Measurements from ENCODE around the gene SMYD3.

SMYD3 gene

DNA sequence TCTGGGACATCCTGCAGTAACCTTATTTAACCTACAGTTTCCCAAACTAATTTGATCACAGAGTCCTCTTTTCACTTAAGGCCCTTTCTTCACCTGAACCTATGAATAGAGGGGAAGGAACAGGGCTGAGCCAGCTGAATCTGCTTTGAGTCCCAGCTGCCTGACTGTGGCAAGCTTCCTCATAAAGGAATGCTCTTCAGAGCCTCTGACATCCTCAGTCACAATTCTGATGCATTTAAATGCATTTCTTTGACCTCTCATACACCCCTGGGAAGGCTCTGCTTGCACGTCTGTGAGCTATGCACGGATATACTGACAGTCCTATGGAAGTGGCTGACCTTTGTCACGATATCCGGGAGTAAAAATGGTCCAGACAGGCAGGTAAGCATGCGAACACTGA lies 673.1 kb downstream of the SMYD3 start:
- H2AFZ ChIP-seq (ENCODE audit: low read depth, low read length) = no peak overlapping the region
- no peaks in the 10 kb centered on the region for H3K27me3 ChIP-seq (ENCODE audit: insufficient read depth, low read length, poor library complexity)
- ATAC-seq (ENCODE audit: insufficient read depth, low read depth) = no peak
- H3K79me2 ChIP-seq (ENCODE audit: insufficient read depth, low read length) = no peaks in the 10 kb centered on the region
- no peaks in the 10 kb centered on the region for H4K20me1 ChIP-seq (ENCODE audit: insufficient read depth, low read length)
- no peak for DNase-seq
- H3K9ac ChIP-seq (ENCODE audit: low read depth, low read length) = no peak overlapping the region
- TF ChIP-seq EZH2 (IDR thresholded peaks at IDR 0.05; ENCODE audit: borderline replicate concordance, low read depth, low read length, severe bottlenecking) = no peak
- TF ChIP-seq, protein P1, sequence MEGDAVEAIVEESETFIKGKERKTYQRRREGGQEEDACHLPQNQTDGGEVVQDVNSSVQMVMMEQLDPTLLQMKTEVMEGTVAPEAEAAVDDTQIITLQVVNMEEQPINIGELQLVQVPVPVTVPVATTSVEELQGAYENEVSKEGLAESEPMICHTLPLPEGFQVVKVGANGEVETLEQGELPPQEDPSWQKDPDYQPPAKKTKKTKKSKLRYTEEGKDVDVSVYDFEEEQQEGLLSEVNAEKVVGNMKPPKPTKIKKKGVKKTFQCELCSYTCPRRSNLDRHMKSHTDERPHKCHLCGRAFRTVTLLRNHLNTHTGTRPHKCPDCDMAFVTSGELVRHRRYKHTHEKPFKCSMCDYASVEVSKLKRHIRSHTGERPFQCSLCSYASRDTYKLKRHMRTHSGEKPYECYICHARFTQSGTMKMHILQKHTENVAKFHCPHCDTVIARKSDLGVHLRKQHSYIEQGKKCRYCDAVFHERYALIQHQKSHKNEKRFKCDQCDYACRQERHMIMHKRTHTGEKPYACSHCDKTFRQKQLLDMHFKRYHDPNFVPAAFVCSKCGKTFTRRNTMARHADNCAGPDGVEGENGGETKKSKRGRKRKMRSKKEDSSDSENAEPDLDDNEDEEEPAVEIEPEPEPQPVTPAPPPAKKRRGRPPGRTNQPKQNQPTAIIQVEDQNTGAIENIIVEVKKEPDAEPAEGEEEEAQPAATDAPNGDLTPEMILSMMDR (IDR thresholded peaks at IDR 0.05; ENCODE audit: borderline replicate concordance, extremely low read depth, low read length, poor library complexity, severe bottlenecking) = no peak
- no peak overlapping the region for H3K4me3 ChIP-seq (ENCODE audit: low read depth in 1 of 2, low read length in 2 of 2)
- no peaks in the 10 kb centered on the region for H3K9me3 ChIP-seq (ENCODE audit: insufficient read depth, low read length, severe bottlenecking)
- H3K27ac ChIP-seq (ENCODE audit: low read length) = no peak overlapping the region
- no peaks in the 10 kb centered on the region for H3K36me3 ChIP-seq (ENCODE audit: insufficient read depth, low read length)
- H3K4me1 ChIP-seq (ENCODE audit: insufficient read depth, low read length) = no peaks in the 10 kb centered on the region
- H3K4me2 ChIP-seq (ENCODE audit: insufficient read depth, low read length) = no peak overlapping the region

DNA sequence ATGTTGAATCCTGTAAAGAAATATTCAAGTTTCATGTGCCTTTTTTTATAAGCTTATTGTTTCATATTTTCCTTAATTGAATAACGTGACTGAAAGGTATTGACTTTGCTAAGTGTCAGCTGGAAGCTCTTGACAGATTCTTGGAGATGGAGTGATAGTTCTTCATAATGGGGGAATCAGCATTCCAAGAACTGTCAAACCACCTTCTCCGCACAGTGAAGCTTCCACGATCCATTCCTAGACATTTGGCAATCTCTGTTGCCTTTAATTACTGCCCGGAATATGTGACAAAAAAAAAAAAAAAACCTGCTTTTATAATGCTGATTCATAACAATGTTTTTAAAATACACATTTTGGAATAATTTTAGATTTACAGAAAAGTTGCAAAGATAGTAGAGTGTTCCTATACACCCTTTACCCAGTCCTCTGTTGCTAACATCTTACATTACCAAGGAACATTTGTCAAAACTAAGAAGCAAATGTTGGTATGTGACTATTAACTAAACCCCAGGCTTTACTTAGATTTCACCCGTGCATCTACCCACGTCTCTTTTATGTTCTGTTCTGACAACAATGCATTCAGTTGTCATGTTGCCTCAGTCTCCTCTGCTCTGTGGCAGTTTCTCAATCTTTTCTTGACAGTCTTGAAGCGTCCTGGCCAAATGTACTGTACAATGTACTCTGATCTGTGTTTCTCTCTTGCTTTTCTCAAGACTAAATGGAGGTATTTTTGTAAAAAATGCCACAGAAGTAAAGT lies 674.1 kb downstream of the SMYD3 start:
- TF ChIP-seq, protein P1 (IDR thresholded peaks at IDR 0.05; ENCODE audit: borderline replicate concordance, extremely low read depth, low read length, poor library complexity, severe bottlenecking) = no peak
- no peak for TF ChIP-seq EZH2 (IDR thresholded peaks at IDR 0.05; ENCODE audit: borderline replicate concordance, low read depth, low read length, severe bottlenecking)

DNA sequence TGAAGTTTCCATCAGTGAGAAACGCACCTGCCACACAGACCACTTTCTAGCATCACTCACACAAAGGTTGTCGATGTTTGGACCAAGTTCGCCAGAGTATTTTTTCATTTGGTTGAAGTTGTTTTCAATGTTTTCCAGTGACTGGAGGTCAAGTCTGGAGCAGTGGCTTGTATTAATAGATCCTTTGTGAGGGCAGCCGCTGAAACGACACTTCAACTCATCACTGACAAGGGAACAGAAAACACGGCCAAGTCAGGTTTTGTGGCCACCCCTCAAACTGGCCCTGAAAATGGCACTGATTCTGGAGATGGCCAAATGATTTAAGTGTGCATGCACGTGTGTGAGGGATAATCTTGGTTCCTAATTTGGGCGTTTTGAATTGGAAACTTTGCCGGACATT lies 675.6 kb downstream of the SMYD3 start:
- no peak overlapping the region for H2AFZ ChIP-seq (ENCODE audit: low read depth, low read length)

More for the DNA sequence above, 674.1 kb downstream of the SMYD3 start:
- Histone ChIP-seq H3K4me3 (ENCODE audit: low read depth in 1 of 2, low read length in 2 of 2) (no peak overlapping the region), H3K27ac (ENCODE audit: low read length) (no peak overlapping the region), H2AFZ (ENCODE audit: low read depth, low read length) (no peak overlapping the region), H3K79me2 (ENCODE audit: insufficient read depth, low read length) (no peaks in the 10 kb centered on the region), H3K9me3 (ENCODE audit: insufficient read depth, low read length, severe bottlenecking) (no peaks in the 10 kb centered on the region), H3K9ac (ENCODE audit: low read depth, low read length) (no peak overlapping the region), H4K20me1 (ENCODE audit: insufficient read depth, low read length) (no peaks in the 10 kb centered on the region), H3K36me3 (ENCODE audit: insufficient read depth, low read length) (no peaks in the 10 kb centered on the region), H3K4me2 (ENCODE audit: insufficient read depth, low read length) (no peak overlapping the region), H3K4me1 (ENCODE audit: insufficient read depth, low read length) (no peaks in the 10 kb centered on the region), H3K27me3 (ENCODE audit: insufficient read depth, low read length, poor library complexity) (no peaks in the 10 kb centered on the region)
- DNase-seq (no peak), ATAC-seq (ENCODE audit: insufficient read depth, low read depth) (no peak)

More for the DNA sequence above, 675.6 kb downstream of the SMYD3 start:
- Histone ChIP-seq H3K27me3 (ENCODE audit: insufficient read depth, low read length, poor library complexity) (no peaks in the 10 kb centered on the region), H3K4me3 (ENCODE audit: low read depth in 1 of 2, low read length in 2 of 2) (no peak overlapping the region), H3K79me2 (ENCODE audit: insufficient read depth, low read length) (no peaks in the 10 kb centered on the region), H3K9ac (ENCODE audit: low read depth, low read length) (no peak overlapping the region), H3K4me2 (ENCODE audit: insufficient read depth, low read length) (no peak overlapping the region), H3K36me3 (ENCODE audit: insufficient read depth, low read length) (no peaks in the 10 kb centered on the region), H3K9me3 (ENCODE audit: insufficient read depth, low read length, severe bottlenecking) (no peaks in the 10 kb centered on the region), H4K20me1 (ENCODE audit: insufficient read depth, low read length) (no peaks in the 10 kb centered on the region), H3K27ac (ENCODE audit: low read length) (no peak overlapping the region), H3K4me1 (ENCODE audit: insufficient read depth, low read length) (no peaks in the 10 kb centered on the region)
- ATAC-seq (ENCODE audit: insufficient read depth, low read depth) (no peak), DNase-seq (no peak)
- no peak for TF ChIP-seq EZH2 (IDR thresholded peaks at IDR 0.05; ENCODE audit: borderline replicate concordance, low read depth, low read length, severe bottlenecking)
- TF ChIP-seq, protein P1 (IDR thresholded peaks at IDR 0.05; ENCODE audit: borderline replicate concordance, extremely low read depth, low read length, poor library complexity, severe bottlenecking) = no peak

Data from DND-41 (cell line).